Endodermal cell (in vitro differentiated cells): ENCODE measurements around the gene RAB40C. TPM values are rescaled to one million over a fixed set of nuclear protein-coding genes. Genes with fewer than 3 reads are reported as not detected.

ENCODE experiments used
- DNase-seq: peaks from one replicate; pipeline ENCODE4 v3.0.0-alpha.2; 2017
- H3K27ac ChIP-seq: 2 replicates; pipeline ENCODE4 v1.5.1; 2013; ENCODE audit warnings: mild to moderate bottlenecking, low read depth, low read length, moderate library complexity
- H3K27me3 ChIP-seq: 2 replicates; pipeline ENCODE4 v1.6.1; 2013; ENCODE audit warnings: mild to moderate bottlenecking, low read length, moderate library complexity; ENCODE audit not compliant: insufficient read depth, control insufficient read depth, poor library complexity, severe bottlenecking
- H3K36me3 ChIP-seq: 2 replicates; pipeline ENCODE4 v1.7.0; 2013; ENCODE audit warnings: mild to moderate bottlenecking, low read length, moderate library complexity; ENCODE audit not compliant: control insufficient read depth, insufficient read depth
- H3K4me1 ChIP-seq: one replicate; pipeline ENCODE4 v1.7.0; 2013; ENCODE audit warnings: low read length; ENCODE audit not compliant: control insufficient read depth, insufficient read depth
- H3K4me3 ChIP-seq: 2 replicates; pipeline ENCODE4 v1.5.1; 2013; ENCODE audit warnings: mild to moderate bottlenecking, low read length, moderate library complexity
- H3K9ac ChIP-seq: 2 replicates; pipeline ENCODE4 v1.6.1; 2013; ENCODE audit warnings: mild to moderate bottlenecking, low read length, moderate library complexity; ENCODE audit not compliant: poor library complexity, severe bottlenecking; ENCODE audit errors: extremely low read depth
- H3K9me3 ChIP-seq: 2 replicates; pipeline ENCODE4 v1.6.1; 2013; ENCODE audit warnings: mild to moderate bottlenecking, low read length, moderate library complexity; ENCODE audit not compliant: control insufficient read depth
- H3K27ac Mint-ChIP-seq: 2 replicates; pipeline ENCODE4 v1.8.0; 2020; ENCODE audit warnings: mixed read lengths
- H3K27me3 Mint-ChIP-seq: 2 replicates; pipeline ENCODE4 v1.8.0; 2021; ENCODE audit warnings: mild to moderate bottlenecking, mixed read lengths; ENCODE audit not compliant: insufficient read depth
- H3K36me3 Mint-ChIP-seq: 2 replicates; pipeline ENCODE4 v1.8.0; 2020; ENCODE audit warnings: low read depth, mixed read lengths
- H3K4me1 Mint-ChIP-seq: 2 replicates; pipeline ENCODE4 v1.8.0; 2020; ENCODE audit warnings: mixed read lengths
- H3K4me3 Mint-ChIP-seq: 2 replicates; pipeline ENCODE4 v1.8.0; 2020; ENCODE audit warnings: mild to moderate bottlenecking, moderate library complexity, mixed read lengths
- H3K9me3 Mint-ChIP-seq: 2 replicates; pipeline ENCODE4 v1.8.0; 2020; ENCODE audit warnings: mild to moderate bottlenecking, mixed read lengths
- CTCF ChIP-seq: fragments of 200-600 bp; sonication (generic); conservative IDR thresholded peaks from 2 replicates; pipeline ENCODE4 v1.5.0; 2021; ENCODE audit warnings: antibody characterized with exemption, mild to moderate bottlenecking
- WGBS, 2 experiments: methylation state at CpG; one replicate each; pipeline versions ENCODE4 v1.1.5 to v1.1.7; 2013; ENCODE audit warnings: missing lambda C conversion rate in 2 of 2, mixed read lengths in 1 of 2; ENCODE audit not compliant: insufficient coverage in 1 of 2, insufficient read length in 1 of 2; 5-methylcytosine and 5-hydroxymethylcytosine counted together
- total RNA-seq, 2 donors: library from RNA; stranded (reverse); fragmentation: NEBNext Ultra II Directional in 1 of 2; extraction: Animal tissue kit (Norgen Biotek cat#: 25700) in 1 of 2; gene quantifications; 2 replicates in 1 of 2; 3 replicates in 1 of 2; pipeline ENCODE4 v1.2.1, GENCODE V29; 2021

The RAB40C gene
- total RNA-seq, 2 donors from 2014 or later = 21.3 to 25.9 TPM

- Histone ChIP-seq H3K9me3 (no peaks in the 10 kb centered on the region), H3K4me1 (no peaks in the 10 kb centered on the region), H3K4me3 (no peak overlapping the region), H3K36me3 (no peaks in the 10 kb centered on the region), H3K27ac (no peak overlapping the region), H3K27me3 (no peaks in the 10 kb centered on the region), H3K9ac (no peak overlapping the region)
- Mint-ChIP-seq H3K36me3 (no peaks in the 10 kb centered on the region), H3K4me1 (no peaks in the 10 kb centered on the region), H3K27ac (no peak overlapping the region), H3K9me3 (no peaks in the 10 kb centered on the region), H3K27me3 (no peaks in the 10 kb centered on the region), H3K4me3 (no peak overlapping the region)
- no peak for DNase-seq
- TF ChIP-seq CTCF = no peak
- WGBS, 2 experiments = 97% methylated on average over 12 of the region's 12 CpGs
Observed at GRCh38 chr16:644556-644955, 54.7 kb downstream of the RAB40C start.

GRCh38 chr16:645852-646678 lies 56.2 kb downstream of the RAB40C start:
- Histone ChIP-seq H3K9me3 (no peaks in the 10 kb centered on the region), H3K27me3 (no peaks in the 10 kb centered on the region), H3K4me3 (no peak overlapping the region), H3K27ac (no peak overlapping the region), H3K9ac (no peak overlapping the region), H3K4me1 (no peaks in the 10 kb centered on the region), H3K36me3 (no peaks in the 10 kb centered on the region)
- TF ChIP-seq CTCF = no peak
- Mint-ChIP-seq H3K4me1 (no peaks in the 10 kb centered on the region), H3K36me3 (no peaks in the 10 kb centered on the region), H3K27ac (no peak overlapping the region), H3K9me3 (no peaks in the 10 kb centered on the region), H3K4me3 (no peak overlapping the region), H3K27me3 (no peaks in the 10 kb centered on the region)
- WGBS, 2 experiments = 94 to 95% methylated on average over 24 to 32 of the region's 32 CpGs
- DNase-seq = no peak

GRCh38 chr16:646679-647172 lies 56.9 kb downstream of the RAB40C start:
- Mint-ChIP-seq H3K4me3 (no peak overlapping the region), H3K4me1 (no peaks in the 10 kb centered on the region), H3K9me3 (no peaks in the 10 kb centered on the region), H3K27ac (no peak overlapping the region), H3K36me3 (no peaks in the 10 kb centered on the region), H3K27me3 (no peaks in the 10 kb centered on the region)
- no peaks in the 10 kb centered on the region for H3K36me3 ChIP-seq
- H3K27ac ChIP-seq = no peak overlapping the region
- H3K4me1 ChIP-seq = no peaks in the 10 kb centered on the region
- 93 to 96% methylated on average over 2 to 22 of the region's 22 CpGs for WGBS, 2 experiments
- no peak for DNase-seq
- H3K27me3 ChIP-seq = no peaks in the 10 kb centered on the region
- H3K9ac ChIP-seq = no peak overlapping the region
- no peak for TF ChIP-seq CTCF
- H3K4me3 ChIP-seq = no peak overlapping the region
- no peaks in the 10 kb centered on the region for H3K9me3 ChIP-seq
